Progenitor cell of endocrine pancreas (in vitro differentiated cells): Measurements from ENCODE around the gene TPSG1. TPM values are rescaled to one million over a fixed set of nuclear protein-coding genes. Genes with fewer than 3 reads are reported as not detected.

Source experiments
- DNase-seq: peaks from one replicate; pipeline ENCODE4 v3.0.0; 2021; ENCODE audit warnings: low spot score; ENCODE audit not compliant: unreplicated experiment
- H3K27ac Mint-ChIP-seq: 2 replicates; pipeline ENCODE4 v1.8.0; 2021; ENCODE audit warnings: mild to moderate bottlenecking, moderate library complexity, mixed read lengths
- H3K27me3 Mint-ChIP-seq: 2 replicates; pipeline ENCODE4 v1.8.0; 2021; ENCODE audit warnings: mixed read lengths
- H3K36me3 Mint-ChIP-seq: 2 replicates; pipeline ENCODE4 v1.8.0; 2022; ENCODE audit warnings: mixed read lengths; ENCODE audit not compliant: insufficient read depth
- H3K4me1 Mint-ChIP-seq: 2 replicates; pipeline ENCODE4 v1.8.0; 2021; ENCODE audit warnings: low read depth, mixed read lengths
- H3K4me3 Mint-ChIP-seq: 2 replicates; pipeline ENCODE4 v1.8.0; 2021; ENCODE audit warnings: low read depth, mild to moderate bottlenecking, moderate library complexity, mixed read lengths
- H3K9me3 Mint-ChIP-seq: 2 replicates; pipeline ENCODE4 v1.8.0; 2021; ENCODE audit warnings: low read depth, mixed read lengths
- CTCF ChIP-seq: fragments of 200-600 bp; sonication (generic); IDR thresholded peaks from one replicate; pipeline ENCODE4 v1.5.0; 2021; ENCODE audit warnings: antibody characterized with exemption, mild to moderate bottlenecking; ENCODE audit not compliant: unreplicated experiment
- total RNA-seq: library from RNA; stranded (reverse); gene quantifications from 2 replicates; pipeline ENCODE4 v1.2.1, GENCODE V29; 2021

The TPSG1 gene
- total RNA-seq, 1 donor from 2014 or later, result not detected

GRCh38 chr16:1213796-1214372 is 11.2 kb downstream of the TPSG1 start:
- Mint-ChIP-seq H3K27ac (no peak overlapping the region), H3K27me3 (no peaks in the 10 kb centered on the region), H3K4me1 (no peaks in the 10 kb centered on the region), H3K9me3 (no peaks in the 10 kb centered on the region), H3K36me3 (no peaks in the 10 kb centered on the region), H3K4me3 (no peak overlapping the region)
- TF ChIP-seq CTCF, result no peak
- no peak for DNase-seq

- H3K4me3 Mint-ChIP-seq, result no peak overlapping the region
- no peaks in the 10 kb centered on the region for H3K27me3 Mint-ChIP-seq
- H3K4me1 Mint-ChIP-seq, result no peaks in the 10 kb centered on the region
- no peak overlapping the region for H3K27ac Mint-ChIP-seq
- H3K36me3 Mint-ChIP-seq, result no peaks in the 10 kb centered on the region
- no peaks in the 10 kb centered on the region for H3K9me3 Mint-ChIP-seq
- no peak for DNase-seq
- TF ChIP-seq CTCF, result no peak
These were observed 11.8 kb downstream of the TPSG1 start for GRCh38 chr16:1213231-1213630.

- Mint-ChIP-seq H3K9me3 (no peaks in the 10 kb centered on the region), H3K4me1 (no peaks in the 10 kb centered on the region), H3K4me3 (no peak overlapping the region), H3K27me3 (no peaks in the 10 kb centered on the region), H3K27ac (no peak overlapping the region), H3K36me3 (no peaks in the 10 kb centered on the region)
- no peak for TF ChIP-seq CTCF
- no peak for DNase-seq
These were observed 12.4 kb downstream of the TPSG1 start for GRCh38 chr16:1212616-1213194.

GRCh38 chr16:1211451-1212268 is 13.4 kb downstream of the TPSG1 start:
- H3K27me3 Mint-ChIP-seq, result no peaks in the 10 kb centered on the region
- no peaks in the 10 kb centered on the region for H3K4me1 Mint-ChIP-seq
- no peak overlapping the region for H3K27ac Mint-ChIP-seq
- DNase-seq, result no peak
- no peaks in the 10 kb centered on the region for H3K9me3 Mint-ChIP-seq
- no peak overlapping the region for H3K4me3 Mint-ChIP-seq
- H3K36me3 Mint-ChIP-seq, result no peaks in the 10 kb centered on the region
- TF ChIP-seq CTCF, result no peak

- no peaks in the 10 kb centered on the region for H3K4me1 Mint-ChIP-seq
- no peak for DNase-seq
- H3K27ac Mint-ChIP-seq, result no peak overlapping the region
- H3K36me3 Mint-ChIP-seq, result peaks cover under 1% of the 10 kb centered on the region
- TF ChIP-seq CTCF, result no peak
- no peak overlapping the region for H3K4me3 Mint-ChIP-seq
- H3K27me3 Mint-ChIP-seq, result no peaks in the 10 kb centered on the region
- no peaks in the 10 kb centered on the region for H3K9me3 Mint-ChIP-seq
These were observed 14.6 kb downstream of the TPSG1 start for GRCh38 chr16:1210461-1210860.
